HG03460 (cell line): ENCODE data around the gene HOXB8.

Experiments used
- ATAC-seq: cut with Tn5 transposase; IDR thresholded peaks from one replicate; pipeline ENCODE4 v1.9.1; 2021; ENCODE audit not compliant: unreplicated experiment

HOXB8 gene

GRCh38 chr17:48637323-48638260 is 22.5 kb upstream of the HOXB8 start:
- ATAC-seq, result no peak

GRCh38 chr17:48636177-48637018 is 21.3 kb upstream of the HOXB8 start:
- ATAC-seq, result no peak

DNA sequence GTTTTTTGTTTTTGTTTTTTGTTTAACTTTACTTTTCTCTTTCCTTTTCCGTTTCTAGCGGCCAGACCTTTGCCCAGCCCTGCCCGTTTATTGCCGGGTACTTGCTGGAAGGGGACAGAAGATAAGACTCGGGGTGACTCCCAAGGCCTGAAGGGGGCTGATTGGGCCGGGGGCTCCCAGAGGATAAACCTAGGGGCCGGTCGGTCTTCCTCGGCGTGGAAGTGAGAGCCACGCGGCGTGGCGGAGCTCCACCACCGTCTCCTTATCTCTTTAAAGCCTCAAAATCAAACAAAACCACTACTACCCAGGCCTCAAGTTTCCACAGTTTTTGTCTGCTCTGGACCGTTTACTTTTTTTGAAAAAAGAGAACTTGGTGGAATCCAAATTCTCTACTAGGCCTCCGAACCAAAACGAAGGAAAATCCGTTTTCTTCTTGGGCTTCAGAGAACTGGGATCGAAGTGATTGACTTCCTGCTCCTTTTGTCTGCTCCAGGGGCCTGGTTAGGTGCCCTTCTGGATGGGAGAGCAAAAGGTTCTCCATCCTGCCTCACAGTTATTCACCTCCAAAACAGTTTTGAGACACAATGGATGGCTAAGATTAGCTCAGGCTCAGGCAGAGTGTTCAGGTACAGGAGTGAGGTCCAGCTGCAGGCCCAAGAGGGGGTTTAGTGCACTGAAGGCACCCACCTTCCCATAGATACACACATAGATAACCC is 19.6 kb upstream of the HOXB8 start:
- no peak for ATAC-seq

DNA sequence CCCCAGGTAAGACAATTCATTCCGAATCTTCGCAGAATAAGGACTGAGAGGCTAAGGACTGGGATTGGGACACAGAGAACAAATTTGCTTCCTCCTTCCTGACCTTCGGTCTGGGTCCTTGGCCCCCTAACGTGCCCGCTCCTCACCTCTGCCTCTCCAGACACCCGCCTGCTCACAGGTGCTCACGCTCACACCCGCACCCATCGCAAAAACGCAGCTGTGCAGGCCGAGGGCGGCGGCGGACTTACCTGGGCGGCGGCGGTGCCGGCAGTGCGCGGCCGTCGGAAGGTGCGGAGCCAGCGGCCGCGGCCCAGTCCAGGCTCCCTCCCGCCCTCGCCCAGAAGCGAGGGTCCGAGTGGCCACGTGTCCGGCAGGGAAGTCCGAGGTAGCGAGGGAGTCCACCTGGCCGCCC is 18.2 kb upstream of the HOXB8 start:
- no peak for ATAC-seq

DNA sequence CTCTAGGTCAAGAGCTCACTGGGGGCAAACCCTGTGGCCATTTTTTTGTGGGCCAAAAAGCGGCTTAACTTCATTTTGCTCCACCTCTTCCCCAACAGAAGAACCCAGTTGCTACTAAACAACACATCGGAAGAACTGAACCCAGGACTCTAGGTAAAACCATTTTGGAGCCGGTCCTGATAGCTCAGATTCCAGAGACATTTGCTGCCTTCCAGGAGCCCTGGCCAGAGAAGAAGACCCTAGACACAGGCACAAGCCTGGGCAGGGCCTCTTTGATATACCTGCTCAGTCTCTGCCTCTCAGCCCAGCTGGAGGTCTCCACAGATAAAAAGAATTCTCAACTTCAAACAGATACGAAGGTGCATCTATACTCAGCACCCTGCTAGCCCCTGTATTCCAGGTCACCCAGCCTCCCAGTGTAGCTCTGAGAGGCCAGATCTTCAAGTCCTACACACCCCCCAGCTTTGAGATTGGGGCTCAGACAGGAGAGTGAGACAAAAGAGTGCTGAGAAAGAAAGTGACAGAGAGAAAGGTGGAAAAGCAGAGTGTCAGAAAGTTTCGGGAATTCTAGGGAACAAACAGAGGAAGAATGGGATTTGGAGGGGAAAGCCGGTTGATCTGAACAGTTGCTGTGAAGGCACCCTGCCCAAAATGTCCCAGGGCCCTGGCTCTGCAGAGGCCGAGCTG is 17.6 kb upstream of the HOXB8 start:
- no peak for ATAC-seq

GRCh38 chr17:48631693-48632578 is 16.8 kb upstream of the HOXB8 start:
- no peak for ATAC-seq

DNA sequence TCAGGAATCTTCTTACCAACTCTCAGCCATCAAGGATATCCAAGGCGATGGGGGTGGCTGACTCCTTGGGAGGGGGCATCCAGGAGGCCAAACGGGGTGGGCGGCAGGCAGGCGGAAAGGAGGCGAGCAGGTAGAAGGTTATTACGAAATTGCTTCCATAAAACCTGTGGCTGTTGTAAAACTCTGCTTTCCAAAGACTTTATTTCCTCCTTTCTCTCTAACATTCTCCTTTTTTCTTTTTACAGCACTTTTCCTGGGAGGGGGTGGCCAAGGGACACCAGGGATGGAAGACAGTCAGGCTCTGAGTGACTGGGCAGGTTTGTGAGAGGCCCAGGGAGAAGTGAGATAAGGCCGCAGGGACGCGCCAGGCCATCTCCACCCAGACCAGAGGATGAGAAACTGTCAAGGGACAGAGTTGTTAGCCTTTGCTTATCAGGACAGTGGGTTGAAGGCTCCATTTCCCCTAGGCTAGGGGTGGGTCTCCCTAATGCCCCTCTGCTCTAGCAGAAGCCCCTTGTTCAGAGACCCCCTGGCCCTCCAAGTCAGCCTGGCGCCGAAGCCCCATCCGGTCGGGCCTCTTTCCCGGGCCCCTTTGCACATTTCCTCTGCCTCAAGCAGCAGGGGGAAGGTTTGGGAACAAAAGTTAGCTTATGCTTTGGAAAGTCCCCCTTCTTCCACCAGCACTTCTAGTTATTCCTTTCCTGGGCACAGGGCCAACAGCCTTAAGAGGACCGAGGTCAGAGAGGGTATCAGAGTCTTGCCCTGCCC is 16.0 kb upstream of the HOXB8 start:
- no peak for ATAC-seq

- no peak for ATAC-seq
Measured at GRCh38 chr17:48630009-48630924, 15.2 kb upstream of the HOXB8 start.

- no peak for ATAC-seq
Measured at GRCh38 chr17:48629411-48629759, 14.3 kb upstream of the HOXB8 start.

- no peak for ATAC-seq
Measured at GRCh38 chr17:48628649-48629410, 13.7 kb upstream of the HOXB8 start.

DNA sequence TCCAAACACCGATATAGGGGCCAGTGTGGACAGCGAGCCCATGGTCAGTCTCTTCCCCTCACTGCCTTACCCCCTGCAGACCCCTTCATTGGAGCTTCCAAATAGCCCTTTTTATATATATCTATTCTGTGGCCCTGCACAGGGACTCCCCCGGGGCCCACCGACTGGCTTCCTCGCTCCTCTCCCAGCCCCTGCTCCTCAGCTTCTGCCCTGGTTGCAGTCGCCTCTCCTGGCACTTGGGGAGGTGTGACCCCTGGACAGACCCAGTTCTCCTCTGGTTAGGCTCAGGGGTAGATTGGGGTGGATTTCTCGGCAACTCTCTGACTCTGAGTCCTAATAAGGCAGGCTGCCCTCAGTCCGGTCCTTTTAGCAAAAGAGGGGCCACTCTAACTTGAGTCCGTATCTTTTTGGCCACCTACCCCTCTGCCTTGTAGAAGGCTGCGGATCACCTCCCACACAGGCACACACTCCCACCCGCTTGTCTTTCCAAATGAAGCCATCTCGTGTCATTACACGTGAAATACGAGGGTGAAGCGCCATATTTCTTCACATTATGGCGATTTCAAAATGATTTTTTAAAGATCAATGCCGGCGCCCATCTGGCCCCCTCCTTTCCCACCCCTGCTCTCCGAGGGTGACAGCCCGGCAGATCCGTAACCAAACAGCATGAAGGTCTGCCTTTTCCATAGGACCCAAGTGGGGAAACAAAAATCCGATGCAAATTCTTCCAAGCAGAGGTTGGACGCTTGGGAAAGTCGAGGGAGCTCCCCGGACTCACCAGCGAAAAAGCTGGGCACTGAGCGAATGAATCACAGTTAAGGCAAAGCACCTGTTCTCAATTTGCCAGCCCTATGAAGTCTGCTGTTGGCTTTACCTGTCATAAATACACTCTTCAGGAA is 12.8 kb upstream of the HOXB8 start:
- no peak for ATAC-seq

DNA sequence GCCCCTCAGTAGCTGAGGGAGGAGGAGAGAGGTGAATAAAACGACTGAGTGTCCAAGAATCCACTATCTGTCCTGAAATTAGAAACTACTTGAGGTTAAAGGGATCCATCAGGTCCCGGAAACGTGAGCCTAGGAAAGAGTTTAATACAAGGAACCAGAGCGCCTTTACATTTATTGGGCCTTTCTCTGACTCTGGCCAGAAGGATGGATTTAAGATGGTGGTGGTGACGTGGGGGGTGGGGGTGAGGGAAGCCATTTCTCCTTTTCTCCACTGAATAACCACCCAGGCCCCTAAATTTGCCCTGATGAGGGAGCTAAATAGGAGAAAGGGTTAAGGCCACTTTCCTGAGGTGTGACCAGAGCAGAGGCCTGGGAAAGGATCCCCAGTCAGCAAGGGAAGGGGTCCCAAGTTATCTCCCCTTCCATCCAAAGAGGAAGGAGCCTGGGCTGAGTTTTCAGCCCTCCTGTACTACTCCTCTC is 12.1 kb upstream of the HOXB8 start:
- ATAC-seq, result no peak

- ATAC-seq, result no peak
Measured at GRCh38 chr17:48626245-48627117, 11.4 kb upstream of the HOXB8 start, which contains the start of gene HOXB9. Gene HOXB9, minus strand, starts transcription at chr17:48626358. Its CDS starts 89 bp downstream, at chr17:48626269.

GRCh38 chr17:48625495-48626244 is 10.6 kb upstream of the HOXB8 start:
- no peak for ATAC-seq
